Type B pancreatic cell (in vitro differentiated cells): ENCODE results near the gene IGFBP1. TPM values are rescaled to one million over a fixed set of nuclear protein-coding genes. Genes with fewer than 3 reads are reported as not detected.

ENCODE experiments used
- DNase-seq: peaks from one replicate; pipeline ENCODE4 v3.0.0; 2021; ENCODE audit warnings: mixed read lengths; ENCODE audit not compliant: unreplicated experiment; ENCODE audit errors: extremely low spot score
- H3K27ac Mint-ChIP-seq: 2 replicates; pipeline ENCODE4 v1.8.0; 2021; ENCODE audit warnings: mild to moderate bottlenecking, mixed read lengths
- H3K27me3 Mint-ChIP-seq: 2 replicates; pipeline ENCODE4 v1.8.0; 2021; ENCODE audit warnings: mixed read lengths
- H3K36me3 Mint-ChIP-seq: 2 replicates; pipeline ENCODE4 v1.8.0; 2021; ENCODE audit warnings: mixed read lengths
- H3K4me1 Mint-ChIP-seq: one replicate; pipeline ENCODE4 v1.8.0; 2021; ENCODE audit warnings: mixed read lengths; ENCODE audit not compliant: unreplicated experiment
- H3K4me3 Mint-ChIP-seq: 2 replicates; pipeline ENCODE4 v1.8.0; 2021; ENCODE audit warnings: mild to moderate bottlenecking, mixed read lengths
- H3K9me3 Mint-ChIP-seq: 2 replicates; pipeline ENCODE4 v1.8.0; 2021; ENCODE audit warnings: mixed read lengths
- total RNA-seq: library from RNA; stranded (reverse); gene quantifications from 2 replicates; pipeline ENCODE4 v1.2.1, GENCODE V29; 2021; ENCODE audit warnings: low replicate concordance
- TF ChIP-seq, protein P1 (sequence below): fragments of 200-600 bp; sonication (generic); conservative IDR thresholded peaks from 2 replicates; pipeline ENCODE4 v1.5.0; 2021; ENCODE audit warnings: antibody characterized with exemption, mild to moderate bottlenecking

The IGFBP1 gene
- total RNA-seq, 1 donor from 2014 or later, result 0.75 TPM

DNA sequence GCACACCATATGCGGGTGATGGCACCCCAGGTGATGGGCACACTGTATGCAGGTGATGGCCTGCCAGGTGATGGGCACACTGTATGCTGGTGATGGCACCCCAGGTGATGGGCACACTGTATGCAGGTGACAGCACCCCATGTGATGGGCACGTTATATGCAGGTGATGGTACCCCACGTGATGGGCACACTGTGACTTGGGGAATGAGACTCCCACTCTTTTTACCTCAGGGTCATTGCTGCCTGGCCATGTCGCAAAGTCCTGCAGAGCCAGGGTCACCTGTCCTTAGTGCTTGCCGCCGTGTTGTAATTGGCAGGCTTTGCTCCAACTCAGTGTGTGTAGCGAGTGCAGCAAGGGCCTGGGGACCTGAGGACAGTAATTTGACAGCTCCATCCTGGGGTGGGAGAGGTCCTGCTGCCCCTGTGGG, 7.8 kb upstream of the IGFBP1 start:
- Mint-ChIP-seq H3K27ac (no peak overlapping the region), H3K4me1 (no peaks in the 10 kb centered on the region), H3K36me3 (no peaks in the 10 kb centered on the region), H3K27me3 (peaks cover 19% of the 10 kb centered on the region), H3K4me3 (no peak overlapping the region), H3K9me3 (peaks cover 5% of the 10 kb centered on the region)
- TF ChIP-seq, protein P1, sequence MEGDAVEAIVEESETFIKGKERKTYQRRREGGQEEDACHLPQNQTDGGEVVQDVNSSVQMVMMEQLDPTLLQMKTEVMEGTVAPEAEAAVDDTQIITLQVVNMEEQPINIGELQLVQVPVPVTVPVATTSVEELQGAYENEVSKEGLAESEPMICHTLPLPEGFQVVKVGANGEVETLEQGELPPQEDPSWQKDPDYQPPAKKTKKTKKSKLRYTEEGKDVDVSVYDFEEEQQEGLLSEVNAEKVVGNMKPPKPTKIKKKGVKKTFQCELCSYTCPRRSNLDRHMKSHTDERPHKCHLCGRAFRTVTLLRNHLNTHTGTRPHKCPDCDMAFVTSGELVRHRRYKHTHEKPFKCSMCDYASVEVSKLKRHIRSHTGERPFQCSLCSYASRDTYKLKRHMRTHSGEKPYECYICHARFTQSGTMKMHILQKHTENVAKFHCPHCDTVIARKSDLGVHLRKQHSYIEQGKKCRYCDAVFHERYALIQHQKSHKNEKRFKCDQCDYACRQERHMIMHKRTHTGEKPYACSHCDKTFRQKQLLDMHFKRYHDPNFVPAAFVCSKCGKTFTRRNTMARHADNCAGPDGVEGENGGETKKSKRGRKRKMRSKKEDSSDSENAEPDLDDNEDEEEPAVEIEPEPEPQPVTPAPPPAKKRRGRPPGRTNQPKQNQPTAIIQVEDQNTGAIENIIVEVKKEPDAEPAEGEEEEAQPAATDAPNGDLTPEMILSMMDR, result no peak
- no peak for DNase-seq

DNA sequence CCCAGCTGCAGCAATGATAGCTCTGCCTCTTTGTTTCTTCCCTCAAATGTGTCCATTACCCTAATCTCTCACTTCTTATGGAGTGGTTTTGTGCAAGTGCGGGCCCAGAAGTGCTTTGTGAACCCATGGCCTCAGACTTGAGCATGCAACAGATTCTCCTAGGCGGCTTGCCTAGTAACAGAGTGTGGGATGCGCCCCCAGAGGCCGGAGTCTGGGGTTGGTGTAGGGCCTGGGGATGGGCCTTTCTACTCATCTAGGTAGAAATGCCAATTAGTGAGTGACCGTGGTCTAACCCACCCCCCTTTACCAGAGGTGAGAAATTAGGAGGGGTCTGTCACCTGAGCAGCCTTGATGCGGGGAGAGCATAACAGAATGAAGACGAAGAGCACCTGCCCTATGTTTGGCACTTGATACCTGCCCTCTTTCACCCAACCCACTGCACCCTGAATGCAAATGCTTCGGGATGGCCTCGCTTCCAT, 7.0 kb upstream of the IGFBP1 start:
- no peak overlapping the region for H3K27ac Mint-ChIP-seq
- no peak overlapping the region for H3K4me3 Mint-ChIP-seq
- no peak for DNase-seq
- TF ChIP-seq, protein P1, result no peak
- H3K4me1 Mint-ChIP-seq, result no peaks in the 10 kb centered on the region
- H3K27me3 Mint-ChIP-seq, result peaks cover 25% of the 10 kb centered on the region
- H3K36me3 Mint-ChIP-seq, result no peaks in the 10 kb centered on the region
- H3K9me3 Mint-ChIP-seq, result peaks cover 5% of the 10 kb centered on the region

DNA sequence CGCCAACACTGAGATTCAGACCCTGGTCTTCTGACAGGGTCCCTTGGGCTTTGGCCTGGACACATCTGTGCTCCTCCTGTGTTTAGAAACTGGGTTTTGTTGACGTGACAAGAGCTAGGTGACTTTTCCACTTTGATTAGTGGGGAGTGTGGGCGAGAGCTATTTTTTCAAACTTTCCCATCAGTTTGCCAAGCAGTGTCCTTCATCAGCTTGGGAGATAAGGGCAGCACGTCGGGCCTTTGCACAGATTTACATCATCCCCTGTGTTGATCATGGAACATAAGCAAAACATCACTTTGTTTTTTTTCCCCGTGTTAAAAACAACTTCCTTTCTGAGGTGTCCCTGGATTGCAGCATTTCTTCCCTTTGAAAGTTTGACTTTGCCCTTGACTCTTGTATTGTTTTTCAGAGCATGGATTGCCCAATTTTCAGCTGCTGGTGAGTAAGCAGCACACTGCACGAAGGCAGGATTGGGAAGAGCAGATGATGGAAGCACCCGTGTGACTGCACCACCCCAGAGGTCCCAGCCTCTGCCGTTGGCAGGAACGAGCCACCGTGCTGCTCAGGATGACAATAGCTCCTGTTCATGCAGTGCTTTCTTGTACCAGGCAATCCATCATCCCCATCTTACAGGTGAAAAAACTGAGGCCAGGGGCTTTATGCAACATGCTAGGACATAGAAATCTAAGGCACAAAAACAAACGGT, 6.4 kb upstream of the IGFBP1 start:
- H3K4me3 Mint-ChIP-seq, result no peak overlapping the region
- H3K27me3 Mint-ChIP-seq, result peaks cover 31% of the 10 kb centered on the region
- H3K9me3 Mint-ChIP-seq, result peaks cover 5% of the 10 kb centered on the region
- H3K4me1 Mint-ChIP-seq, result no peaks in the 10 kb centered on the region
- TF ChIP-seq, protein P1, result no peak
- no peak overlapping the region for H3K27ac Mint-ChIP-seq
- no peak for DNase-seq
- no peaks in the 10 kb centered on the region for H3K36me3 Mint-ChIP-seq

DNA sequence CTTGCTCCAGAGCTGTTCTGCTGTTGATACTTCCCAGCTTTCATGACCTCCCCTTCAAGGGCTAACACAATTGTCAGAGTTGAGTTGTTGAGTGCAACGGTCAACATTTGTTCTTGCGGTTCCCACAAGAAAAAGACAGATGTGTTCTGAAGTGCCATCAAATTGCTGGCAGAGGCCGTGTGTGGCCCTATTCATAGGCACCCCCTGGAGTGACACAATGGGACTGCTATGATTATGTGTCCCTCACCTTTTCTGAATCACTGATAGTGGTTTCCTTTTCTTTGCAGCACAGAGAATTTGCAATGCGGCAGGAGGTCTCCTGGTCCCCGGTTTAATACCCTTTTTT, 5.8 kb upstream of the IGFBP1 start:
- TF ChIP-seq, protein P1, result no peak
- no peaks in the 10 kb centered on the region for H3K4me1 Mint-ChIP-seq
- no peak overlapping the region for H3K4me3 Mint-ChIP-seq
- H3K36me3 Mint-ChIP-seq, result no peaks in the 10 kb centered on the region
- peaks cover 5% of the 10 kb centered on the region for H3K9me3 Mint-ChIP-seq
- no peak for DNase-seq
- H3K27me3 Mint-ChIP-seq, result peaks cover 37% of the 10 kb centered on the region
- H3K27ac Mint-ChIP-seq, result no peak overlapping the region

DNA sequence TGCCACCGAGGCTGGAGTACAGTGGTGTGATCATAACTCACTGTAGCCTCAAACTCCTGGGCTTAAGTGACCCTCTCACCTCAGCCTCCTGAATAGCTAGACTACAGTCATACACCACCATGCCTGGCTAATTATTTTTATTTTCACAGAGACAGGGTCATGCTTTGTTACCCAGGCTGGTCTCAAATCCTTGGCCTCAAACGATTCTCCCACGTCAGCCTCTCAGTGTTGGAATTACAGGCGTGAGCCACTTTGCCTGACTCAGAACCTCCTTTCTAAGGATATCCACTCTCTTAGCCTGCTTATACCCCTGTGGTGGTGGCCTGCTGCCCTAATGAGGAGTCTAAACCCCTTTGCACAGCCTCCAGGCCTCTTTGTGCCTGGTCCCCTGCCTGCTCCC, 4.2 kb upstream of the IGFBP1 start:
- peaks cover 50% of the 10 kb centered on the region for H3K27me3 Mint-ChIP-seq
- H3K27ac Mint-ChIP-seq, result no peak overlapping the region
- no peaks in the 10 kb centered on the region for H3K36me3 Mint-ChIP-seq
- TF ChIP-seq, protein P1, result no peak
- peaks cover 4% of the 10 kb centered on the region for H3K9me3 Mint-ChIP-seq
- no peak overlapping the region for H3K4me3 Mint-ChIP-seq
- no peak for DNase-seq
- peaks cover 6% of the 10 kb centered on the region for H3K4me1 Mint-ChIP-seq
